K562 (cell line): Measurements from ENCODE around the gene ZNF30. TPM values are rescaled to one million over a fixed set of nuclear protein-coding genes. Genes with fewer than 3 reads are reported as not detected.

Experiments
- ETV6 ChIP-seq, 3 experiments: fragments of 150-350 bp in 1 of 3; sonication (generic) in 1 of 3; formaldehyde crosslinking in 1 of 3; IDR thresholded peaks; 2 replicates each; pipeline versions ENCODE4 v1.6.1 to v1.8.0; 2014 to 2022; ENCODE audit warnings: borderline replicate concordance in 2 of 3, low read depth in 2 of 3, antibody characterized with exemption in 1 of 3, low read length in 1 of 3, mild to moderate bottlenecking in 1 of 3, missing genetic modification reagents in 1 of 3
- polyA plus RNA-seq, 8 experiments: library from polyadenylated mRNA; depleted of rRNA in 4 of 8; stranded (reverse) in 5 of 8; unstranded in 3 of 8; fragments of >200 nt; fragmentation: Nextera tagmentation in 2 of 8; fragmentation: Illumina TruSeq in 1 of 8; extraction: Ambion mirVana in 2 of 8; extraction: Trizol in 1 of 8; gene quantifications; 2 replicates each; pipeline versions ENCODE4 v1.2.1 to v1.2.3, GENCODE V29; 2011 to 2014; ENCODE audit warnings: inconsistent platforms in 1 of 8, missing spikeins in 1 of 8
- total RNA-seq, 7 experiments: library from RNA; depleted of rRNA in 6 of 7; stranded (reverse); fragments of >200 nt in 6 of 7; fragmentation: Illumina TruSeq in 2 of 7; extraction: Trizol in 2 of 7; gene quantifications; 2 replicates each; pipeline versions ENCODE4 v1.2.1 to v1.2.3, GENCODE V29; 2011 to 2021; ENCODE audit warnings: low replicate concordance in 1 of 7
- TF ChIP-seq, protein P1 (sequence below), 2 experiments: fragments of 450-650 bp in 1 of 2; sonication (generic) in 1 of 2; formaldehyde crosslinking in 1 of 2; IDR thresholded peaks; 2 replicates each; pipeline versions ENCODE4 v1.7.1 to v1.9.0; 2016 to 2022; ENCODE audit warnings: inconsistent platforms in 1 of 2, mild to moderate bottlenecking in 1 of 2, missing genetic modification reagents in 1 of 2

ZNF30 gene
- total and polyA plus RNA-seq, 9 of the 15 experiments (the other 6 are each of a cell fraction or from before 2014, with no cell fraction given) = 7.3 to 13.4 (median 10.6) TPM

GRCh38 chr19:34989298-34989697, 62.6 kb downstream of the ZNF30 start (continued):
- no peak for TF ChIP-seq ETV6 (IDR thresholded peaks at IDR 0.05; ENCODE audit: borderline replicate concordance in 1 of 2, low read depth in 2 of 2, low read length in 1 of 2)
- TF ChIP-seq ETV6 (CRISPR knock-in tag; IDR thresholded peaks at IDR 0.05; ENCODE audit: borderline replicate concordance) = no peak
- TF ChIP-seq, protein P1, sequence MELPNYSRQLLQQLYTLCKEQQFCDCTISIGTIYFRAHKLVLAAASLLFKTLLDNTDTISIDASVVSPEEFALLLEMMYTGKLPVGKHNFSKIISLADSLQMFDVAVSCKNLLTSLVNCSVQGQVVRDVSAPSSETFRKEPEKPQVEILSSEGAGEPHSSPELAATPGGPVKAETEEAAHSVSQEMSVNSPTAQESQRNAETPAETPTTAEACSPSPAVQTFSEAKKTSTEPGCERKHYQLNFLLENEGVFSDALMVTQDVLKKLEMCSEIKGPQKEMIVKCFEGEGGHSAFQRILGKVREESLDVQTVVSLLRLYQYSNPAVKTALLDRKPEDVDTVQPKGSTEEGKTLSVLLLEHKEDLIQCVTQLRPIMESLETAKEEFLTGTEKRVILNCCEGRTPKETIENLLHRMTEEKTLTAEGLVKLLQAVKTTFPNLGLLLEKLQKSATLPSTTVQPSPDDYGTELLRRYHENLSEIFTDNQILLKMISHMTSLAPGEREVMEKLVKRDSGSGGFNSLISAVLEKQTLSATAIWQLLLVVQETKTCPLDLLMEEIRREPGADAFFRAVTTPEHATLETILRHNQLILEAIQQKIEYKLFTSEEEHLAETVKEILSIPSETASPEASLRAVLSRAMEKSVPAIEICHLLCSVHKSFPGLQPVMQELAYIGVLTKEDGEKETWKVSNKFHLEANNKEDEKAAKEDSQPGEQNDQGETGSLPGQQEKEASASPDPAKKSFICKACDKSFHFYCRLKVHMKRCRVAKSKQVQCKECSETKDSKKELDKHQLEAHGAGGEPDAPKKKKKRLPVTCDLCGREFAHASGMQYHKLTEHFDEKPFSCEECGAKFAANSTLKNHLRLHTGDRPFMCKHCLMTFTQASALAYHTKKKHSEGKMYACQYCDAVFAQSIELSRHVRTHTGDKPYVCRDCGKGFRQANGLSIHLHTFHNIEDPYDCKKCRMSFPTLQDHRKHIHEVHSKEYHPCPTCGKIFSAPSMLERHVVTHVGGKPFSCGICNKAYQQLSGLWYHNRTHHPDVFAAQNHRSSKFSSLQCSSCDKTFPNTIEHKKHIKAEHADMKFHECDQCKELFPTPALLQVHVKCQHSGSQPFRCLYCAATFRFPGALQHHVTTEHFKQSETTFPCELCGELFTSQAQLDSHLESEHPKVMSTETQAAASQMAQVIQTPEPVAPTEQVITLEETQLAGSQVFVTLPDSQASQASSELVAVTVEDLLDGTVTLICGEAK (IDR thresholded peaks at IDR 0.05) = no peak
- TF ChIP-seq, protein P1 (CRISPR knock-in tag; IDR thresholded peaks at IDR 0.05) = no peak
